GM18517 (cell line): ENCODE data around the gene OGDH.
A peak's percentile ranks its signal among the peaks of the same experiment; 100 is the strongest.
"Not testable (repeated sequence)": the region's sequence is repeated elsewhere in the genome, so short reads cannot be mapped to it uniquely, and the experiment has no call there.

Experiments used
- ATAC-seq: cut with Tn5 transposase; IDR thresholded peaks from one replicate; pipeline ENCODE4 v1.9.1; 2021; ENCODE audit warnings: mild to moderate bottlenecking, moderate library complexity; ENCODE audit not compliant: unreplicated experiment

The OGDH gene

DNA sequence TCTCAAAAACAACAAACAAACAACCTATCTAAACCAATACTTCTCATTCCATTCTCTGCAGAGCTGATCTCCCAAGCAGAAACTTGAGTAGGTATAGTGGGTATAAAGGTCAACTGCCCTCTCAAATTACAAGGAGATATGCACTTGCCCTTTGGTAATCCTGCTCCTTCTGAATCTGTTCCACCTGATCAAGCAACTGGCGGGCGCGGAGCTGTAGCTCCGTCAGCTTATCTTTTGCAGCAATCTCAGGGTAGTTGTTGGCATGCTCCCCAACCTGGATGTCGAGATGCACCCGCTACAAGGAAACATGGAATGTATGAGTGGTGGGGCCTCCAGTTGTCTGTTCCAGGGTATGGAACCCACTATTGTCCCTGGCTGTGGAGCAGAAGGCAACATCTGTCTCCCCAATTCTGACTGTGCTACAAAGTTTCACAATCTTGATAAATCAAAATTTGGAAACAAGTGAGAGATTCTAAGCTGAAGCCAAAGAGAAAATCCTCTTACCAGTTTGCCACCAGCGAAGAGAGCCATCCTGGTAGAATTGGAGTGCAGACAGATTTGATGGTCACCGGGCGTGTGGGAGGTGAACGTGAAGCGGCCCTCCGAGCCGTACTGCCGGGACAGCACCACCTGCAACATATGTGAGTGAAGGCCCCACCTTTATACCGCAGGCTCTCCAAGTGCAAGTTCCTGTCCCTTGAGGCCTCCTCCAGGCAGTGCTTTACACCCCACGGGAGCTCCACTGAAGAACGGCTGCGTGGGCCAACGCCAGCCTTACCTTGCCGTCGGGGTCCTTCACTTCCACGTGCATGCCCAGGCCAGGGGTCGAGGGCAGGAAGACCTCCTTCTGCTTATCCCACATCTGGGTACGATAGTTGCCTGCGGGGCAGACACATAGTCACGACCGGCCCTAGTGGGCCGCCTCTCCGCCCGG lies 25.2 kb upstream of the OGDH start:
- ATAC-seq = peak; percentile 27

DNA sequence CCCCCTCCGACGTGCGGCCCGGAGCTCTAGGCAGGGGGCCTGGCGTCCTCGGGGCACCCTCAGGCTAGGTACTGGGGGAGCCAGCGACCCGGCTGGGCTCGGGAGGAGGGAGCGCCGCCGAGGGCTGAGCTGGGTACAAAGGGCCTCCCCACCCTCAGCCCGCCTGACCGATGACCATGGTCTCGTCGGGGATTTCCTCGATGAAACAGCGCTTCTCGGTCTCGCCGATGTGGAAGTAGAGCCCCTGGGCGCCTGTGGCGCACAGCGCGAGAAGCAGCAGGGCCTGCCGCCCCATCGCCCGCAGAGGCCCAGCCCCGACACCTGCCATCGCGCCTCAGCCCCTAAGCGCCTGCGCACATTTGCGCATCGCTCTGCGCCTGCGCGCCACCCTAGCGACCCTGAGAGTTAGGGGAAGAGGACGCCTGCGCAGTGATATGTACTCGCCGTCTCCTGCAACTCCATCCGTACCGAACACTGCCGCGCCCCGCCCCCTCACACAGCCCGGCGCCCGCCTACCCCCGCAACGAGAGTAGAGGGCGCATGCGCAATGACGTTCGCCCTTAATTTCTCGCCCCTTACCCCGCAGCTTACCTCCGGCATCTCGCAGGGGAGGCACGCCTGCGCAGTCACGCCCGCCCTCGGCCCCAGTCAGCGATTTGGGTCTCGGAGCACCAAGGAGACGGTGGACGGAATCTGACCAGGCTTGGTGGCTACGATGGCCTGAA lies 24.4 kb upstream of the OGDH start, which contains the start of gene TMED4:
TMED4 (minus strand) TSS at position 353 of the 725 bp plus-strand sequence; CDS start at position 328, 25 bp downstream.
- peak; percentile 77 for ATAC-seq

DNA sequence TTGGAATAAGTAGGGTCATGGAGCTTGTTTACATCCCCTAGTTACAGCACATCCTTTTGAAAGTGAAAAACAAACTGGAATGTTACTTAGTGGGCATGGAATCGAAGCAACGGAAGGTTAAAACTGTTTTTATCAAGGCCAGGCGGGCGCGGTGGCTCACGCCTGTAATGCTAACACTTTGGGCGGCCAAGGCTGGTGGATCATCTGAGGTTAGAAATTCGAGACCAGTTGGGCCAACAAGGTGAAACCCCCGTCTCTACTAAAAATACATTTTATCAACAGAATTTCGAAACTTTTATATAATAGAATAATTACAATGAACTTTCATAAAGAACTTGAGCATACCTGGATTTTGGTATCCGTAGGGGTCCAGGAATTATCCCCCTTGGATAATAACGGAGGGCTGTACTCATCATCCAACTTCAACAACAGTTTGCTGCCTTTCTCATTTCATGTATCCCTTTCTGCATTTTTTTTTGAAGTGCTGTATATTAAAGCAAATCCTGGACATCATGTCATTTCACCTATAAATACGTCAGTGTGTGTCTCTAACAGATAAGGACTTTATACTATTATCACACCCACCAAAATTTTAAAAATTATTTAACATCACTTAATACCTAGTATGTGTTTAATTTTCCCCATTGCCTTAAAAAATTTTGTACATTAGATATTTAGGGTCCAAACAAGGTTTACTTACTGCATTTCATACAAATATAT lies 23.1 kb upstream of the OGDH start:
- ATAC-seq = no peak

DNA sequence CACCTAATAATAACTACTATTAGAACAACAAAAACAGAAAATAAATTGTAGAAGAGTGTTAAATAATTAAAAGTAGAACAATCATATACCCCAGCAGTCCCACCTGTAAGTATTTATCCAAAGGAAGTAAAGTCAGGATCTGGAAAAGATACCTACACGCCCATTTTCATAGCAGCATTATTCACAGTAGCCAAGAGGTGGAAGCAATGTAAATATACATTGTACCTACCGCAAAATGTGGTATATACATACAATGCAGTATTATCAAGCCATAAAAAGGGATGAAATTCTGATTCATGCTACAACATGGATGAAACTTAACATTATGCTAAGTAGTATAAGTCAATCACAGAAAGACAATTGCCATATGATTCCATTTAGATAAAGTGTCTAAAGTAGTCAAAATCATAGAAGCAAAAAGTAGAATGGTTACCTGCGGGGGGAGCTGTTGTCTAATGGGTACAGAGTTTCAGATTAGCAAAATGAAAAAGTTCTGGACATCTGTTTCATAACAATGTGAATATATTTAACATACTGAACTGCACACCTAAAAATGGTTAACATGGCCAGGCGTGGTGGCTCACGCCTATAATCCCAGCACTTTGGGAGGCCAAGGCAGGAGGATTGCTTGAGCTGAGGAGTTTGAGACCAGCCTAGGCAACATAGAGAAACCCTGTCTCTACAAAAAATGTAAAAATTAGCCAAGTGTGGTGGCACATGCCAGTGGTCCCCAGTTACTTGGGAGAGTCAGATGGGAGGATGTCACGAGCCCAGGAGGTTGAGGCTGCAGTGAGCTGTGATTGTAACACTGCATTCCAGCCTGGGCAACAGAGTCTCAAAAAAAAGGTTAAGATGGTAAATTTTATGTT lies 18.4 kb upstream of the OGDH start:
- peak; percentile 81 for ATAC-seq

DNA sequence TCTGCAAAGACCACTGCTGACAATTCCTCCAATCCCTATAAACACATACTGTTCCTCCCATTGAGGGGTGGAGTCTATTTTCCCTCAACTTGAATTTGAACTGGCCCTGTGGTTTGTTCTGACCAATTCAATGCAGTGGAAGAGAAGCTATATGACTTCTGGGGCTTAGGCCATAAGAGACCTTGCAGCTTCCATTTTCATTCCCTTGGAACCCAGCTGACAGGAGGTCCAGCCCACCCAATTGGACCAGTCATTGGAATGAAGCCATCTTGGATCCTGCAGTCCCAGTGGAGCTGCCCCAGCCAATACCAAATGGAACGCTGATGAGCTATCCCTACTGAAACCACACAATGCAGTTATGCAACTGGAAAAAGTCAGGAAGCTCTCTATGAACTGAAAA lies 15.5 kb upstream of the OGDH start:
- ATAC-seq = no peak

DNA sequence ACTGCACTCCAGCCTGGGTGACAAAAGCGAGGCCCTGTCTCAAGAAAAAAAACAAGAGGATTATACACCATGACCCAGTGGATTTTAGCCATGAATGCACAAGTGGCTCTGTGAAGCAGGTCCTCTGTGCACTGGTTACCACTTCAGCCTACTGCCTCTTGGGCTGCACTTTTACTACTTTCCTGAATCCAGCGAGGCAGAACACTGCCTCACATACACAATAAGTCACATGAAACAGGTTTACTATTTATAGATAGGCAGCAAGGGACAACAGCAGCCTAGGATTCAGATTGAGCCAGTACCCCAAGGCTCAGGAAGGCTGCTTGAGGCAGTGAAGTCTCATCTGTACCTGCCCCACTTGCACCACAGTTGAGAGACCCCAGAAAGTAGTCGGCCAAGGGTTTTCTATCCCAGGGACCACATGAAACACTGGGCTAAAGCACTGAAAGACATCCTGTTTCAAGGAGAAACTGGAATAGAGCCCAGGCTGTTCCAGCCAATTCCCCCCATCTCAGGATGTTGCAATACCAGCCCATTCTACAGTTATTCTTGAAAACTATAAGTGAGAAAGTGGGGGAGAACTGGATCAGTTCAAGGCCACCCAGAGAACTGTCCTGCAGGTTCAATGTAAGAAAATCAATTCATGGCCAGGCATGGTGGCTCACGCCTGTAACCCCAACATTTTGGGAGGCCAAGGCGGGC lies 10.3 kb upstream of the OGDH start:
- ATAC-seq = no peak

DNA sequence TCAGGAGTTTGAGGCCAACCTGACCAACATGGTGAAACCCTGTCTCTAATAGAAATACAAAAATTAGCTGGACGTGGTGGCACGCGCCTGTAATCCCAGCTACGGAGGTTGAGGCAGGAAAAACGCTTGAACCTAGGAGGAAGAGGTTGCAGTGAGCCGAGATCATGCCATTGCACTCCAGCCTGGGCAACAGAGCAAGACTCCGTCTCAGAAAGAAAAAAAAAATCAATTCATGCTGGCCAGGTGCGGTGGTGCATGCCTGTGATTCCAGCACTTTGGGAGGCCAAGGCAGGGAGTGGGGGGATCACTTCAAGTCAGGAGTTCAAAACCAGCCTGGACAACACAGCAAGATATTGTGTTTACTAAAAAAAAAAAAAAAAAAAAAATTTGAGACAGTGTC lies 9.2 kb upstream of the OGDH start:
- ATAC-seq = not testable (repeated sequence)

DNA sequence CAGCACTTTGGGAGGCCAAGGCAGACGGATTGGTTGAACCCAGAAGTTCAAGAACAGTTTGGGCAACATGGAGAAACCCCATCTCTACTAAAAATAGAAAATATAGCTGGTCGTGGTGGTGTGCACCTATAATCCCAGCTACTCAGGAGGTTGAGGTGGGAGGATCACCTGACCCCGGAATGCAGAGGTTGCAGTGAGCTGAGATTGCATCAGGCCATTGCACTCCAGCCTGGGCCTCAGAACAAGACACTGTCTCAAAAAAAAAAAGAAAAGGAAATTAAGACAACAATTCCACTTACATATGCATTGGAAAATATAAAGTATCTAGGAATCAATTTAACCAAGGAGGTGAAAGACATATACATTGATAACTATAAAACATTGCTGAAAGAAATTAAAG lies 7.2 kb upstream of the OGDH start:
- no peak for ATAC-seq

DNA sequence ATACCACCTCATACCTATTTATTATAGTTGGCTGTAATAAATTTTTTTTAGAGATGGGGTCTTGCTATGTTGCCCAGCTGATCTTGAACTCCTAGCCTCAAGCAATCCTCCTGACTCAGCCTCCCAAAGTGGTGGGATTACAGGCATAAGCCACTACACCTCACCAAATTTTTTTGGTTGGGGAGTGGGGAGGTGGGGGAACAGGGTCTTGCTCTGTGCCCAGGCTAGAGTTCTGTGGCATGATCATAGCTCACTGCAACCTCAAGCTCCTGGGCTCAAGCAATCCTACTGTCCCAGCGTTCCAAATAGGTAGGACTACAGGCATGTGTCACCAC lies 3.9 kb upstream of the OGDH start:
- ATAC-seq = no peak

DNA sequence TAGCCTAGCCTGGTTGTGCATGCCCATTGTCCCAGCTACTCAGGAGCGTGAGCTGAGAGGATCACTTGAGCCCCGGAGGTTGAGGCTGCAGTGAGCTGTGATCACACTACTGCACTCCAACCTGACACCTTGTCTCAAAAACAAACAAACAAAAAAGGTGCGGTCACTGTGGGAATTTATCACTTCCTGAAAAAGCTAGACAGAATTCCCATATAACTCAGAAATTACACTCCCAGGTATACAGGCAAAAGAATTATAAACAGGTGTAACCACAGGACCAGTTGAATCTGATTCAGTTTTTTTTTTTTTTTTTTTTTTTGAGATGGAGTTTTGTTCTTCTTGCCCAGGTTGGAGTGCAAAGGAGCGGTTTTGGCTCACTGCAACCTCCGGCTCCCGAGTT lies 3.2 kb upstream of the OGDH start:
- no peak for ATAC-seq

DNA sequence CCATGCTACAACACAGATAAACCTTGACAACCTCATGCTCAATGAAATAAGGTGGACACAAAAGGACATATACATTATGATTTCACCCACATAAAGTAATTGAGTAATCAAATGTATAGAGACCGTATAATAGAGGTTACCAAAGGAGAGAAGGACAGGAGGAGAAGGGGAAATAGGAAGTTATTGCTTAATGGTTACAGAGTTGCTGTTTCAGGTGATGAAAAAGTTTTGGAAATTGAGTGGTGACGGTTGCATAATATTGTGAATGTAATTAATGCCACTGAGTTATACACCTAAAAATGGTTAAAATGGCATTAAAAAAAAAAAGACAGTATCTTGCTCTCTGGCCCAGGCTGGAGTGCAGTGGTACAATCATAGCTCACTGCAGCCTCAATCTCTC lies 1.5 kb upstream of the OGDH start:
- ATAC-seq = no peak

DNA sequence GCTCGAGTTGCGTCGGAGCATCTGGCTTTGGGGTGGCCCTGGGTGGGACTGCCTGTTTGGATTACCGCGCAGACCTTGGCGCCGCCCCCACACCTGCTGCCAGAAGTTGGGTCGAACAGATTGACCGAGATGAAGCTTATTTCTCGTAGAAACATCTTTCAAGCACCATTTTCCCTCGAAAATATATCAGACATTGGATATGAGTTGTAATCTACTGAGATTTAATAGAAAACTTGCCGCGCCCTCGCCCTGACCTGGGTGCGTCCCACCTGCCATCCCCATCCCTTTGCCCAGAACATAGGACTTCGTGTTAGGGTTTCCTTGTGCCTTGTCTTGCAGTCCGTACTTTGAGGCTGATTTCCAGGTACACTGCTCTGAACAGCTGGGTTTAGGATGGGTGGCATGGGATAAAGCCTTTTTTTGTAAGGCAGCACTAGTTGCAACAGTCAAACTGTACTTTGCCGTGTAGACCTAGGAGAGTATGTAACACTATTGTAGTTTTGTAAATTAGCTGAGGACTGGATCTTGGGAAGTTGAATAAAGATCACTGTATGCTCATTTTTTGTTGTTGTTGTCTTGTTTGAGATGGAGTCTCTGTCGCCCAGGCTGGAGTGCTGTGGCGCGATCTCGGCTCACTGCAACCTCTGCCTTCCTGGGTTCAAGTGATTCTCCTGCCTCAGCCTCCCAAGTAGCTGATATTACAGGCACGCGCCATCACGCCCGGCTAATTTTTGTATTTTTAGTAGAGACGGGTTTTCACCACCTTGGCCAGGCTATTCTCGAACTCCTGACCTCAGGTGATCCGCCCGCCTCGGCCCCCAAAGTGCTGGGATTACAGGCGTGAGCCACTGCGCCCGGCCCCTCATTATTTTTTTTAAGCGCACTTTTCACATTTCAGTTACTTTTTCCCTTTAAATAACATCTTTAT lies 978 bp downstream of the OGDH start:
- ATAC-seq = no peak

DNA sequence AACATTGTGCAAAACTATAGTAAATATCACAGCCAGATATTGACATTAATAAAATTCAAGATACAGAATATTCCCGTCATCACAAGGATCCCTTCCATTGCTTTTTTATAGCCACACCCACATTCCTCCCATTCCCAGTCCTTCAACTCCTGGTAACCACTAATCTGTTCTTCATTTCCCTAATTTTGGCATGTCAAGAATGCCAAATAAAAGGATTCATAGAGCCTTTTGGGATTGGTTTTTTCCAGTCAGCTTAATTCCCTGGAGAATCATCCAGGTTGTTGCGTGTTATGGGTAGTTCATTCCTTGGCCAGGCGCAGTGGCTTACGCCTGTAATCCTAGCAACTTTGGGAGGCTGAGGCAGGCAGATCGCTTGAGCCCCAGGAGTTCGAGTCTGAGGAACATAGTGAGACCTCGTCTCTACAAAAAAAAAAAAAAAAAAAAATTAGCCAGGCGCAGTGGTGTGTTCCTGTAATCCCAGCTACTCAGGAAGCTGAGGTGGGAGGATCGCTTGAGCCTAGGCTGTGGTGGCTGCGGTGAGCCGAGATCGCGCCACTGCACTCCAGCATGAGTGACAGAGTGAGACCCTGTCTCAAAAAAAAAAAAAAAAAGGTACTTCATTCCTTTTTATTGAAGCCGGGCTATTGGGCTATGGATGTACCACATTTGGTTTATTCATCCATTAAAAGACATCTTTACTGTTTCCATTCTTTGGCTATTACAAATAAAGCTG lies 2.7 kb downstream of the OGDH start:
- ATAC-seq = no peak

DNA sequence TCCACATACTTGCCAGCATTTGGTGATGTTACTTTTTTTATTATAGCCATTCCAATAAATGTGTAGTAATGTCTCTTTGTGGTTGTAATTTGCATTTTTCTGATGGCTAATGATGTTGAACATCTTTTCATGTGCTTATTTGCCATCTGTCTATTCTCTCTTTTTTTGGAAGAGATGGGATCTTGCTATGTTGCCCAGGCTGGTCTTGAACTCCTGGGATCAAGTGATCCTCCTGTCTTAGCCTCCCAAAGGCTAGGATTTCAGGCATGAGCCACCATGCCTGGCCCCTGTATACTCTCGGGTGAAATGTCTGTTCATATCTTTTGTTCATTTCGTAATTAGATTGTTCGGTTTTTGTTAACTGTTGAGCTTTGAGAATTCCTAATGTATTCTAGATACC lies 3.4 kb downstream of the OGDH start:
- no peak for ATAC-seq

DNA sequence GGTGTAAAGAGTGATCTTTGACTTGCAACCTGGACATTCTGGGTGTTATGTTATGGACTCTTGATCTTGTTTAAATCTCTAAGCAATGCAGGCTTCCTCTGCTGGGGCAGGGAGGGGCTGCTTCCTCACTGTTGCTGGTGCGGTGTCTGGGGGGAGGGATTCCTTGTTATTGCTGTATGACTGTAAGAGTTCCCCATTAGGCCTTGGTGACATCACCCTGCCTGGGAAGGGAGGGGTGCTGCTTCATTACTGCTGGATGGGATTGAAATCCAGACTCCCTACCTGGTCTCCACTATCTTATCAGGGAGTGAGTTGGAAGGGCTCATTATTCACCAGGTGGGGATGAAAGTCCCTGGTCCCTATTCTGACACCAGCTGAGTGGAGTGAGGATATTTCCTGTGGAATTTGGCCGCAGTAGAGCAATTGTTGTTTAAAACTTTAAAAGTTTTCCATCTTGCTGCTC lies 8.8 kb downstream of the OGDH start:
- ATAC-seq = no peak

DNA sequence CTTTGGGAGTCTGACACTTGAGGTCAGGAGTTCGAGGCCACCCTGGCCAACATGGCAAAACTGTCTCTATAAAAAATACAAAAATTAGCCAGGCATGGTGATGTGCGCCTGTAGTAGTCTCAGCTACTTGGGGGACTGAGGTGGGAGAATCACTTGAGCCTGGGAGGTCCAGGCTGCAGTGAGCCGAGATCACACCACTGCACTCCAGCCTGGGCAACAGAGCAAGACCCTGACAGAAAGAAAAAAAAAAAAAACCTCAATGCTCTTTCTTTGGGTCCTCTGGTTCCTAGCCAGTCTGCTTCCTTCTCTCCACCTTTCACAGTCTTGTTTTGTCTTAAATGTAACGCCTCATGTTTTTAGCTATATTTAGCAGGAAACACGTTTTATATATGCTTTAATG lies 9.4 kb downstream of the OGDH start:
- ATAC-seq = no peak

DNA sequence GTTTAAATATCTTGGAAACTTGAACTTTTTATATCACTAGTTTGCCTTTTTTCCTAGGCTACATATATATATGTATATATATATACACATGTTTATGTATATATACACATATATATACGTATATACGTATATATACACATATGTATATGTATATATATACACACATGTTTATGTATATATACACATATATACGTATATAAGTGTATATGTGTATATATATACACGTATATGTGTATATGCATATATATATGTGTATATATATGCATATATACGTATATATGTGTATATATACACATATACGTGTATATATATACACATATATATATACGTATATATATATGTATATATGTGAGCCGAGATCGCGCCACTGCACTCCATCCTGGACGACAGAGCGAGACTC lies 10.1 kb downstream of the OGDH start:
- no peak for ATAC-seq

DNA sequence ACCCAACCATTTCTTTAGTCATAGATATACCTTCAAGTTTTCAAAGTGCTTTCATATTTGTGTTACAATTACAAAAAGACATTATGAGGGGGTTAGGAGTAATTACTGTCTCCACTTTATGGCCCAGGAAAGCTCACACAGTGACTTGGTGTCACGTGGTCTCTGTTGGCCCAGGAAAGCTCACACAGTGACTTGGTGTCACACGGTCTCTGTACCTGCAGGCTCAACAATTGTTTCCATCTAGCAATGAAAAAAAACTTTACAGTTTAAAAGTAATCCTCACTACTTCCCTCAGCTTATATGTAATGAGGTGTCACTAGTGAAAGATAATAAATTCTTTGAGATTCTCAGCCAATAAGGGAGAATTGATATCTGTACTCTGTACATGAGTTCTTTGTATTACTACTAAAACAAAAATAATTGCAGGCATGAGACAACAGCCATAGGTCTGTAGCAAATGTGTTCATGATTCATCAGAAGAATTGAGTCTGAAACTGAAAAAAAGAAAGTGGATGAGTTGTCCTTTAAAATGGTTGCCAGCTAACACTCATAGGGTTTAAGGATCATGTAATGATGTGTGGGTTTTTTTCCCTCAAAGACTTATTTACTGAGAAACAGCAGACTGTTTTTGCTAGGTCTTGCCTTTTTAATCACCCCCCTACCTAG lies 10.9 kb downstream of the OGDH start:
- ATAC-seq = no peak
